ENCODE measurements around the gene CACNA1E. TPM values are rescaled to one million over a fixed set of nuclear protein-coding genes. Genes with fewer than 3 reads are reported as not detected.

Gene CACNA1E
- total RNA-seq, 1 experiment from 2014 or later, result 0.05 TPM

GRCh38 chr1:181640956-181641355, 157.6 kb downstream of the CACNA1E start:
- no peak for TF ChIP-seq CTCF (IDR thresholded peaks at IDR 0.05; ENCODE audit: unreplicated experiment)
- H3K4me1 Mint-ChIP-seq (ENCODE audit: insufficient read depth, unreplicated experiment), result no peaks in the 10 kb centered on the region
- no peak for DNase-seq (ENCODE audit: unreplicated experiment)
- intact Hi-C loops (cut with micrococcal nuclease), result no loop called here
- H3K36me3 Mint-ChIP-seq (ENCODE audit: insufficient read depth, unreplicated experiment), result no peaks in the 10 kb centered on the region
- POLR2A ChIA-PET, result no interaction called here
- H3K4me3 Mint-ChIP-seq (ENCODE audit: unreplicated experiment), result no peak overlapping the region
- CTCF ChIA-PET, result no interaction called here
- no peak overlapping the region for H3K27ac Mint-ChIP-seq (ENCODE audit: low read depth, unreplicated experiment)
- H3K9me3 Mint-ChIP-seq (ENCODE audit: unreplicated experiment), result no peaks in the 10 kb centered on the region
- H3K27me3 Mint-ChIP-seq (ENCODE audit: insufficient read depth, unreplicated experiment), result peaks cover 35% of the 10 kb centered on the region
- BruUV-seq (replicated peaks), result no TSS peak

- BruUV-seq (replicated peaks), result no TSS peak
- intact Hi-C loops (cut with micrococcal nuclease), result no loop called here
Observed at GRCh38 chr1:181643631-181644030, 160.3 kb downstream of the CACNA1E start.

GRCh38 chr1:181645171-181645570, 161.9 kb downstream of the CACNA1E start:
- Mint-ChIP-seq H3K27me3 (ENCODE audit: insufficient read depth, unreplicated experiment) (peaks cover 1% of the 10 kb centered on the region), H3K4me3 (ENCODE audit: unreplicated experiment) (no peak overlapping the region), H3K4me1 (ENCODE audit: insufficient read depth, unreplicated experiment) (peaks cover 12% of the 10 kb centered on the region), H3K27ac (ENCODE audit: low read depth, unreplicated experiment) (no peak overlapping the region), H3K36me3 (ENCODE audit: insufficient read depth, unreplicated experiment) (no peaks in the 10 kb centered on the region), H3K9me3 (ENCODE audit: unreplicated experiment) (no peaks in the 10 kb centered on the region)
- ChIA-PET POLR2A (no interaction called here), CTCF (interaction anchor here (0.6 kb wide), 1 partner anchor 28 kb away, joined by 3 read pairs; no protein-coding TSS in a partner anchor)
- no peak for TF ChIP-seq CTCF (IDR thresholded peaks at IDR 0.05; ENCODE audit: unreplicated experiment)
- DNase-seq (ENCODE audit: unreplicated experiment), result no peak
- intact Hi-C loops (cut with micrococcal nuclease), result no loop called here
- BruUV-seq (replicated peaks), result no TSS peak

More at GRCh38 chr1:181643631-181644030, 160.3 kb downstream of the CACNA1E start:
- H3K4me1 Mint-ChIP-seq (ENCODE audit: insufficient read depth, unreplicated experiment), result peaks cover 12% of the 10 kb centered on the region
- no peak for DNase-seq (ENCODE audit: unreplicated experiment)
- TF ChIP-seq CTCF (IDR thresholded peaks at IDR 0.05; ENCODE audit: unreplicated experiment), result no peak
- ChIA-PET POLR2A (no interaction called here), CTCF (interaction anchor here (0.9 to 1.1 kb wide), 2 partner anchors 12 to 151 kb away, joined by 3 read pairs; no protein-coding TSS in a partner anchor)
- H3K9me3 Mint-ChIP-seq (ENCODE audit: unreplicated experiment), result no peaks in the 10 kb centered on the region
- no peaks in the 10 kb centered on the region for H3K36me3 Mint-ChIP-seq (ENCODE audit: insufficient read depth, unreplicated experiment)
- no peak overlapping the region for H3K27ac Mint-ChIP-seq (ENCODE audit: low read depth, unreplicated experiment)
- no peak overlapping the region for H3K4me3 Mint-ChIP-seq (ENCODE audit: unreplicated experiment)
- H3K27me3 Mint-ChIP-seq (ENCODE audit: insufficient read depth, unreplicated experiment), result peaks cover 16% of the 10 kb centered on the region

- Mint-ChIP-seq H3K9me3 (ENCODE audit: unreplicated experiment) (no peaks in the 10 kb centered on the region), H3K36me3 (ENCODE audit: insufficient read depth, unreplicated experiment) (no peaks in the 10 kb centered on the region), H3K27ac (ENCODE audit: low read depth, unreplicated experiment) (no peak overlapping the region), H3K27me3 (ENCODE audit: insufficient read depth, unreplicated experiment) (no peaks in the 10 kb centered on the region), H3K4me1 (ENCODE audit: insufficient read depth, unreplicated experiment) (peaks cover 12% of the 10 kb centered on the region), H3K4me3 (ENCODE audit: unreplicated experiment) (no peak overlapping the region)
- intact Hi-C loops (cut with micrococcal nuclease), result no loop called here
- no peak for DNase-seq (ENCODE audit: unreplicated experiment)
- ChIA-PET POLR2A (interaction anchor here (1.5 kb wide), 1 partner anchor 24 kb away, joined by 3 read pairs; no protein-coding TSS in a partner anchor), CTCF (interaction anchor here (0.7 kb wide), 1 partner anchor 293 kb away, joined by 3 read pairs; no protein-coding TSS in a partner anchor)
- BruUV-seq (replicated peaks), result no TSS peak
- no peak for TF ChIP-seq CTCF (IDR thresholded peaks at IDR 0.05; ENCODE audit: unreplicated experiment)
Observed at GRCh38 chr1:181646710-181647109, 163.4 kb downstream of the CACNA1E start.

Measured in MCF 10A (cell line).